Ishikawa (cell line): ENCODE measurements around the gene HIGD2A.

ENCODE experiments used
- CEBPB ChIP-seq: IDR thresholded peaks from 2 replicates; pipeline ENCODE4 v1.6.1; 2012
- CREB1 ChIP-seq: IDR thresholded peaks from 2 replicates; pipeline ENCODE4 v1.6.1; 2012; ENCODE audit warnings: low read depth
- EGR1 ChIP-seq: IDR thresholded peaks from 2 replicates; pipeline ENCODE4 v1.6.1; 2012
- EP300 ChIP-seq: IDR thresholded peaks from 2 replicates; pipeline ENCODE4 v1.6.1; 2012; ENCODE audit warnings: borderline replicate concordance
- FOXM1 ChIP-seq: IDR thresholded peaks from 2 replicates; pipeline ENCODE4 v1.6.1; 2012; ENCODE audit warnings: low read depth, borderline replicate concordance
- MAX ChIP-seq: IDR thresholded peaks from 2 replicates; pipeline ENCODE4 v1.6.1; 2012
- NFIC ChIP-seq: IDR thresholded peaks from 2 replicates; pipeline ENCODE4 v1.6.1; 2012
- RAD21 ChIP-seq: IDR thresholded peaks from 2 replicates; pipeline ENCODE4 v1.6.1; 2012; ENCODE audit warnings: low read depth
- TAF1 ChIP-seq: IDR thresholded peaks from 2 replicates; pipeline ENCODE4 v1.6.1; 2012; ENCODE audit warnings: low read depth, mild to moderate bottlenecking
- TCF12 ChIP-seq: IDR thresholded peaks from 2 replicates; pipeline ENCODE4 v1.6.1; 2012; ENCODE audit warnings: low read depth
- TEAD4 ChIP-seq: IDR thresholded peaks from 2 replicates; pipeline ENCODE4 v1.6.1; 2012
- USF1 ChIP-seq: IDR thresholded peaks from 2 replicates; pipeline ENCODE4 v1.6.1; 2012
- YY1 ChIP-seq: IDR thresholded peaks from 2 replicates; pipeline ENCODE4 v1.6.1; 2012; ENCODE audit warnings: low read depth
- ZBTB7A ChIP-seq: IDR thresholded peaks from 2 replicates; pipeline ENCODE4 v1.6.1; 2012; ENCODE audit warnings: low read depth
- TF ChIP-seq, protein P1 (sequence below): IDR thresholded peaks from 2 replicates; pipeline ENCODE4 v1.6.1; 2012; ENCODE audit warnings: low read depth, mild to moderate bottlenecking

Gene HIGD2A

DNA sequence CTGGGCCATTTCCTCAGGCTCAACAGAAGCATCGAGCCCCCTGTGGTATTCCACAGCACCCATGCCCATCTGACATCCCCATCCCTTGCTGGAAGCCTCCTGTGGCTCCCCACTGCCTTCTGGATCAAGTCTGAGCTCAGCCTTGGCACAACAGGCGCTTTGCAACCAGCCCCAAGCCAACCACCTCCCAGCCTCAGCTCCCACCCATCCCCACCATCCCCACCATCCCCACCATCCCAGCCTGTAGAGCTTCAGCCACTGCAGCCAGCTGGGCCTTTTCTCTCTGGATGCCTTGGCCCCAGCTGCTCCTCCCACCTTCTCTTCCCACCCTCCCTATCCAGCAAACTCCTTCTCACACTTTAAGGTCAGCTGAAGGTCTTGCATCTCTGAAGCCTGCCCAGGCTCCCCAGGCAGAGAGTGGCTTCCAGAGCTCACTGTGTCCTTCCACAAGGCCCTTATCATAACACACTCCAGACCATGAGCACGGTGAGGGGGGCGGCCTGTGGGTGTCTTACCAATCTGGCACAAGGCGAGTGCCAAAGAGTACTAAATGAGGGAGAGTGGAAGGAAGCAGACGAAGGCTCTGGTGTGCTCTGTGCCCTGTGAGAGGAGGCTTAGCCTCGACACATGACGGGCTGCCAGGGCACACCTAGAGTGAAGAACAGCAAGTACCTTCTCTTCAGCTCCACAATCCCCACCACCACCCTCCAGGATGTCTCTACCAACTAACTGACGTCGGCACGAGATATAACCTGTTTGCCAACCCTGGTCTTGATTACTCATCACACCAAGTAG lies 6.5 kb downstream of the HIGD2A start:
- TF ChIP-seq CREB1 (no peak), USF1 (no peak), EP300 (no peak), TAF1 (no peak), ZBTB7A (no peak), TCF12 (no peak)

GRCh38 chr5:176396330-176396729 lies 7.8 kb downstream of the HIGD2A start:
- TF ChIP-seq EGR1 (no peak), FOXM1 (no peak)
- TF ChIP-seq, protein P1, sequence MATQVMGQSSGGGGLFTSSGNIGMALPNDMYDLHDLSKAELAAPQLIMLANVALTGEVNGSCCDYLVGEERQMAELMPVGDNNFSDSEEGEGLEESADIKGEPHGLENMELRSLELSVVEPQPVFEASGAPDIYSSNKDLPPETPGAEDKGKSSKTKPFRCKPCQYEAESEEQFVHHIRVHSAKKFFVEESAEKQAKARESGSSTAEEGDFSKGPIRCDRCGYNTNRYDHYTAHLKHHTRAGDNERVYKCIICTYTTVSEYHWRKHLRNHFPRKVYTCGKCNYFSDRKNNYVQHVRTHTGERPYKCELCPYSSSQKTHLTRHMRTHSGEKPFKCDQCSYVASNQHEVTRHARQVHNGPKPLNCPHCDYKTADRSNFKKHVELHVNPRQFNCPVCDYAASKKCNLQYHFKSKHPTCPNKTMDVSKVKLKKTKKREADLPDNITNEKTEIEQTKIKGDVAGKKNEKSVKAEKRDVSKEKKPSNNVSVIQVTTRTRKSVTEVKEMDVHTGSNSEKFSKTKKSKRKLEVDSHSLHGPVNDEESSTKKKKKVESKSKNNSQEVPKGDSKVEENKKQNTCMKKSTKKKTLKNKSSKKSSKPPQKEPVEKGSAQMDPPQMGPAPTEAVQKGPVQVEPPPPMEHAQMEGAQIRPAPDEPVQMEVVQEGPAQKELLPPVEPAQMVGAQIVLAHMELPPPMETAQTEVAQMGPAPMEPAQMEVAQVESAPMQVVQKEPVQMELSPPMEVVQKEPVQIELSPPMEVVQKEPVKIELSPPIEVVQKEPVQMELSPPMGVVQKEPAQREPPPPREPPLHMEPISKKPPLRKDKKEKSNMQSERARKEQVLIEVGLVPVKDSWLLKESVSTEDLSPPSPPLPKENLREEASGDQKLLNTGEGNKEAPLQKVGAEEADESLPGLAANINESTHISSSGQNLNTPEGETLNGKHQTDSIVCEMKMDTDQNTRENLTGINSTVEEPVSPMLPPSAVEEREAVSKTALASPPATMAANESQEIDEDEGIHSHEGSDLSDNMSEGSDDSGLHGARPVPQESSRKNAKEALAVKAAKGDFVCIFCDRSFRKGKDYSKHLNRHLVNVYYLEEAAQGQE = no peak

- TF ChIP-seq EGR1 = no peak
- no peak for TF ChIP-seq CREB1
- no peak for TF ChIP-seq MAX
- TF ChIP-seq TCF12 = no peak
- no peak for TF ChIP-seq NFIC
These were observed 9.3 kb downstream of the HIGD2A start for GRCh38 chr5:176397736-176398420.

DNA sequence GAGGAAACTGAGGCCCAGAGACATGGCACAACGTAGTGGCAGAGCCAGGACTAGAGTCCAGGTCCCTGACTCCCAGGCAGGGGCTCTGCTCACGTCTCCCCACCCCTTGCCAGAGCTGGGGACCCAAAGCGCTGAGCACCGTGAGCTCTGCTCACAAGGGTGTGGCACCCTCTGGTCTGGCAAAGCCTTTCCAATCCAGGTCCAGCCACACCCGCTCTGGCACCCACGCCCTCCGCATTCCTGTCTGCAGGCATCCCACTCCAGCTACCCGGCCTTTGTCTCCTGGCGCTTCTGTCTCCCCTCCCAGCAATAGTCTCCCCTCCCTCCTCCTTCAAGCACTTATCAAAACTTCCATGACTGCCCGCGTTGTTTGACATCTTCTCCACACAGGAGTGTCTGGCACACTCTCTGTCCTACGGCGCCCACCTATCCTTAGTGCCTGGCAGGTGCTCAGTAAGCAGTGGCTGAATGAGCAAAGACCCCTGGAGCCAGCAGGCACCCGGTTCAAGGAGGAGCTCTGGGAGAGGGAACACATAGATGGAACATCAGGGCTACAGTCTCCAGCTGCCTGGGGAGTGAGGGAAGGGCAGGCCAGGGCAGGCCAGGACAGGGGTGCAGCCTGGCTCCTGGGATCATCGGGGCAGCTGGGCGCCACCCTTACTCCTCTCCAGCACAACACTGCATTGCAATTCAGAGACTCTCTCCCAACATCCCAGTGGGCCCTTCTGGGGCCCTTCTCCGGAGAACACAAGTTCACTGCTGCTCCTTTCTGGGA lies 12.0 kb downstream of the HIGD2A start:
- TF ChIP-seq YY1 (no peak), TEAD4 (peak; percentile 40), TAF1 (no peak), ZBTB7A (no peak), EP300 (no peak), TCF12 (no peak)

DNA sequence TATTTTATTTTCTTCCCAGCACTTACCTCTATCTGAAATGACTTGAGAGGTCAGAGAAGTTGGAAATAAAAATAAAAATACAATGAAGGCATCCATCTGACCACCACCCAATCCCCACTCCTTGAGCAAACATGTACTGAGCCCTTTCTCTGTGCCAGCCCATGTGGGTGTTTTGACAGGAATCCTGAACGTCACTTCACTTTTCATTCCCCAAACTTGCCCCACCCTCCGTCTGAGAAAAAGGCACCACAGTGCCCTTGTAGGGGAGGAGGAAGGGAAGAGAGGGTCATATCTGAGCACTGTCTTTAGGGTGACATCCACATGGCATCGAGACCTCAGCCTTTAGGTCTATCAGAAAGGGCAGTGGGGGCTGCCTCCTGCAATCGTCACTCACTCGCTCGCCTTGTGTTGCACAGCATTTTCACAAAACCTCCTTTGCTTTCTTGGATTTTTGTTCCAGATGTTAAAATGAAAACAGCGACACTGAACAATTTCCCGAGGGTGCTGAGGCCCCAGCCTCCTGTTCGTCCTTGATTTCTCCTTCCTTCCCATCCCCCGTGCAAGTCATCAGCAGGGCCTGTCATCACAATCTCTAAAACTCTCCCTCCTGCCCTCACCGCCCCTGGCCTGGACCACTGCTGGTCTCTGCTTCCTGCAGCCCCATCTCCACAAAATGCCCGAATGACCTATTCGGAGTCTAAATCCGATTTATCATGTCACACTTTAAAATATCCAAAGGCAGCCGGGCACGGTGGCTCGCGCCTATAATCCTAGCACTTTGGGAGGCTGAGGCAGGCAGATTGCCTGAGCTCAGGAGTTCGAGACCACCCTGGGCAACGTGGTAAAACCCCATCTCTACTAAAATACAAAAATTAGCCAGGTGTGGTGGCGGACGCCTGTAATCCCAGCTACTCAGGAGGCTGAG lies 13.0 kb downstream of the HIGD2A start:
- TF ChIP-seq CREB1 (no peak), TEAD4 (no peak), USF1 (no peak), MAX (no peak), TAF1 (no peak), EP300 (no peak), EGR1 (no peak), YY1 (no peak), CEBPB (no peak), RAD21 (no peak), ZBTB7A (no peak), TCF12 (no peak)

DNA sequence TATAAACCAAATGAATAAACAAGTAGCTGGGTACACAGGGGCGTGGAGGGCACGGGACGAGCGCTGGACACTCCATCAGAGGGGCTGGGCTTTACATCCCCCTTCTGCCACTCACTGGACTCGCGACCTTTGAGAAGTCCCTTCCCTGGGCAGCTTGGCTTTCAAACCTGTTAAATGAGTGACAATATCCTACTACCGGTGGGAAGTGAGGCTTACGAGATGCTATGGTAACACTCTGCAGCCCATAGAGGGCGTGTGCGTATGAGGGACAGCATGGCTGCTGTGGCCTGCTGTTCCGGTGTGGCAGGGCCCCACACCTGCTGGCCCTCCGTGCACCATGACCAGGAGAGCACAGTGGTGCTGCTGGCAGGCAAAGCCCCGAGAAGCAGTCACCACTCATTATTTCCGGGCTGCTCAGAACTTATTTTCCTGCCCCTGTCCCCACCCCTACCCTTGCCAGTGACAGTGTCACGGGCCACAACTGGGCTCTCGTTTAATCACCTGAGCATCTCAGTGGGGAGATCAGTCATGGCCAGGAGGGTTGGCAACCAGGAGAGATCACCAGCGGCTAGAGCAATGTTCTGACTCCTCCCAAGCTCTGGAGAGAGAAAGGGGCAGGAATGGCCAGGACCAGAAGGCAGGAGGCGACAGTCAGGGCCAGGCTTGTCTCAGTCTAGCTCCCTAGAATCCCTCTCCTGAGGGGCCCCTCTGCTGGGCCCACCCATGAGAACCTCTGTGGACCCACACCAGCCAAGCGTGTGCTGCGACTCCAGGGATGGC lies 17.3 kb downstream of the HIGD2A start:
- TF ChIP-seq EP300 = no peak
- no peak for TF ChIP-seq USF1
- no peak for TF ChIP-seq NFIC
- no peak for TF ChIP-seq TCF12
- TF ChIP-seq FOXM1 = no peak
- TF ChIP-seq RAD21 = no peak
- TF ChIP-seq EGR1 = no peak
- TF ChIP-seq CREB1 = no peak
- TF ChIP-seq TEAD4 = no peak
